OCI-LY1 (cell line): ENCODE measurements around the gene TTL.
A peak's percentile ranks its signal among the peaks of the same experiment; 100 is the strongest.

ENCODE experiments used
- H2AFZ ChIP-seq: fragments of 200-600 bp; sonication (generic), shearing (Covaris generic); 2 replicates; pipeline ENCODE4 v1.6.0; 2014; ENCODE audit warnings: antibody characterized with exemption, mild to moderate bottlenecking, low read length
- H3F3A ChIP-seq: fragments of 200-600 bp; sonication (generic), shearing (Covaris generic); 2 replicates; pipeline ENCODE4 v1.6.0; 2014; ENCODE audit warnings: mild to moderate bottlenecking, antibody characterized with exemption, low read length, moderate library complexity; ENCODE audit not compliant: insufficient read depth
- H3K27ac ChIP-seq: fragments of 200-600 bp; sonication (generic); 2 replicates; pipeline ENCODE4 v1.5.1; 2014; ENCODE audit warnings: low read length, mixed run types, mild to moderate bottlenecking, low read depth; ENCODE audit not compliant: poor library complexity, severe bottlenecking
- H3K27me3 ChIP-seq: fragments of 200-600 bp; sonication (generic); 2 replicates; pipeline ENCODE4 v1.6.0; 2014; ENCODE audit warnings: antibody characterized with exemption, mild to moderate bottlenecking, low read length, moderate library complexity; ENCODE audit not compliant: insufficient read depth
- H3K36me3 ChIP-seq: fragments of 200-600 bp; sonication (generic); 2 replicates; pipeline ENCODE4 v1.6.1; 2014; ENCODE audit warnings: mild to moderate bottlenecking, antibody characterized with exemption, low read length, moderate library complexity, mixed read lengths; ENCODE audit not compliant: insufficient read depth
- H3K4me1 ChIP-seq: fragments of 200-600 bp; sonication (generic); 2 replicates; pipeline ENCODE4 v1.5.1; 2014; ENCODE audit warnings: mild to moderate bottlenecking, low read length, moderate library complexity; ENCODE audit not compliant: insufficient read depth, severe bottlenecking
- H3K4me2 ChIP-seq: fragments of 200-600 bp; sonication (generic), shearing (Covaris generic); 2 replicates; pipeline ENCODE4 v1.6.1; 2014; ENCODE audit warnings: low read length
- H3K4me3 ChIP-seq: fragments of 200-600 bp; sonication (generic); 2 replicates; pipeline ENCODE4 v1.5.1; 2014; ENCODE audit warnings: low read length, low read depth, mild to moderate bottlenecking, mixed read lengths; ENCODE audit not compliant: poor library complexity, severe bottlenecking
- H3K79me2 ChIP-seq: fragments of 200-600 bp; shearing (Covaris generic); 2 replicates; pipeline ENCODE4 v1.6.1; 2016; ENCODE audit warnings: mixed run types, low read length, mixed read lengths; ENCODE audit not compliant: insufficient read depth
- H3K9ac ChIP-seq: fragments of 200-600 bp; sonication (generic), shearing (Covaris generic); 2 replicates; pipeline ENCODE4 v1.6.1; 2014; ENCODE audit warnings: mild to moderate bottlenecking, low read length, mixed read lengths
- H3K9me2 ChIP-seq: fragments of 200-600 bp; sonication (generic), shearing (Covaris generic); 2 replicates; pipeline ENCODE4 v1.6.1; 2014; ENCODE audit warnings: low read depth, mild to moderate bottlenecking, low read length, mixed read lengths
- H3K9me3 ChIP-seq: fragments of 200-600 bp; shearing (Covaris generic); 2 replicates; pipeline ENCODE4 v1.6.1; 2014; ENCODE audit warnings: low read length, mixed read lengths
- H4K20me1 ChIP-seq: fragments of 200-600 bp; sonication (generic), shearing (Covaris generic); 2 replicates; pipeline ENCODE4 v1.6.0; 2016; ENCODE audit warnings: mild to moderate bottlenecking, low read length; ENCODE audit not compliant: insufficient read depth
- EZH2 ChIP-seq: fragments of 200-600 bp; sonication (generic), shearing (Covaris generic); IDR thresholded peaks from 2 replicates; pipeline ENCODE4 v1.8.0; 2017; ENCODE audit warnings: borderline replicate concordance, mixed run types, mild to moderate bottlenecking, antibody characterized with exemption, low read length, moderate library complexity, mixed read lengths
- TF ChIP-seq, protein P1 (sequence below): fragments of 200-600 bp; sonication (generic), shearing (Covaris generic); IDR thresholded peaks from 2 replicates; pipeline ENCODE4 v1.5.1; 2017; ENCODE audit warnings: mild to moderate bottlenecking, antibody characterized with exemption, low read length, moderate library complexity, mixed read lengths

The TTL gene

GRCh38 chr2:112488201-112488600, 6.2 kb downstream of the TTL start:
- H3K79me2 ChIP-seq = peaks cover 17% of the 10 kb centered on the region
- H4K20me1 ChIP-seq = no peaks in the 10 kb centered on the region
- peaks cover 32% of the 10 kb centered on the region for H3K36me3 ChIP-seq

DNA sequence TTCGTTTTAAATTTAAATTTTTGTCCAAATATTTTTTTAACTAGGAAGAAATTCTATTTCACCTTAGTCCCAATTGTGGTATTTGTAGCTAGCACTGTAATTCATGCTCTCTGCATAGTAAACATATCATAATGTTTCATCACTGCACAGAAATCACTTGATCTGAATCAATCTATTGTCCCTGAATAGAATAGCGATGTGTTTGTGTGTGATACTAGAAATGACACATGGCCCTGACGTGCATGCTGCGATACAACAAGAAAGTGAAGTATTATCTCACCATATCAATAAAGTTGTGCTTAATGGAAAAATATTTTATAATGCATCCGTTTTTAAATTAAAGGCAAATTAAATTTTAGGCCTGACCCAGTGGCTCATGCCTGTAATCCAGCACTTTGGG, 10.0 kb downstream of the TTL start:
- no peak overlapping the region for H3K4me2 ChIP-seq
- no peak overlapping the region for H3K9ac ChIP-seq
- H3K4me3 ChIP-seq = no peak overlapping the region
- no peaks in the 10 kb centered on the region for H3F3A ChIP-seq
- peaks cover 38% of the 10 kb centered on the region for H3K36me3 ChIP-seq
- H3K4me1 ChIP-seq = no peaks in the 10 kb centered on the region
- no peaks in the 10 kb centered on the region for H3K27me3 ChIP-seq
- no peaks in the 10 kb centered on the region for H3K9me3 ChIP-seq
- H3K79me2 ChIP-seq = peaks cover 4% of the 10 kb centered on the region; the same call in 1 of the 2 replicates
- no peak overlapping the region for H3K27ac ChIP-seq
- no peak overlapping the region for H2AFZ ChIP-seq
- TF ChIP-seq, protein P1, sequence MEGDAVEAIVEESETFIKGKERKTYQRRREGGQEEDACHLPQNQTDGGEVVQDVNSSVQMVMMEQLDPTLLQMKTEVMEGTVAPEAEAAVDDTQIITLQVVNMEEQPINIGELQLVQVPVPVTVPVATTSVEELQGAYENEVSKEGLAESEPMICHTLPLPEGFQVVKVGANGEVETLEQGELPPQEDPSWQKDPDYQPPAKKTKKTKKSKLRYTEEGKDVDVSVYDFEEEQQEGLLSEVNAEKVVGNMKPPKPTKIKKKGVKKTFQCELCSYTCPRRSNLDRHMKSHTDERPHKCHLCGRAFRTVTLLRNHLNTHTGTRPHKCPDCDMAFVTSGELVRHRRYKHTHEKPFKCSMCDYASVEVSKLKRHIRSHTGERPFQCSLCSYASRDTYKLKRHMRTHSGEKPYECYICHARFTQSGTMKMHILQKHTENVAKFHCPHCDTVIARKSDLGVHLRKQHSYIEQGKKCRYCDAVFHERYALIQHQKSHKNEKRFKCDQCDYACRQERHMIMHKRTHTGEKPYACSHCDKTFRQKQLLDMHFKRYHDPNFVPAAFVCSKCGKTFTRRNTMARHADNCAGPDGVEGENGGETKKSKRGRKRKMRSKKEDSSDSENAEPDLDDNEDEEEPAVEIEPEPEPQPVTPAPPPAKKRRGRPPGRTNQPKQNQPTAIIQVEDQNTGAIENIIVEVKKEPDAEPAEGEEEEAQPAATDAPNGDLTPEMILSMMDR = no peak
- TF ChIP-seq EZH2 = no peak
- H3K9me2 ChIP-seq = no peaks in the 10 kb centered on the region
- H4K20me1 ChIP-seq = no peaks in the 10 kb centered on the region

More at GRCh38 chr2:112488201-112488600, 6.2 kb downstream of the TTL start:
- H3K27me3 ChIP-seq = no peaks in the 10 kb centered on the region
- H3F3A ChIP-seq = no peaks in the 10 kb centered on the region
- no peak overlapping the region for H3K4me3 ChIP-seq
- H3K9me2 ChIP-seq = no peaks in the 10 kb centered on the region
- H3K4me1 ChIP-seq = peaks cover 8% of the 10 kb centered on the region
- no peak for TF ChIP-seq EZH2
- TF ChIP-seq, protein P1 = no peak
- H2AFZ ChIP-seq = no peak overlapping the region
- no peaks in the 10 kb centered on the region for H3K9me3 ChIP-seq
- H3K4me2 ChIP-seq = no peak overlapping the region
- no peak overlapping the region for H3K9ac ChIP-seq
- no peak overlapping the region for H3K27ac ChIP-seq

DNA sequence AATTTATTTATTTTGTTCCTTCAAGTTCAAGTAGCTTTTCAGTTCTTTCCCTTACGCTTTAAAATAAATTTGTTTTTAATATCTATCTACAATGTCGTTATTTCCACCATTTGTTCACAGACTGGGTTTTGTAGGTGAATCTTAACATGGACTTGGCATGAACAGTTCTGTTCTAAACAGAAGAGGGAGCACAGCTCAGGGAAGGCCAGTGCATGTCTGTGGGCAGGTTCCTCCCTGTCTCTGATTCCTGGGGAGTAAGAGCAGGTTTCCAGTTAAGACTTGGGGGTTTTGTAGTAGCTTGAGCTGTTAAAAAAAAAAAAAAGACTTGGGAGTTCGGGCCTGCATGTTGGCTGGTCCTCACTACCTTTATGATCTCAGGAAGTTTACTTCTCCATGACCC, 11.1 kb downstream of the TTL start:
- no peak overlapping the region for H2AFZ ChIP-seq
- no peak overlapping the region for H3K27ac ChIP-seq
- H3F3A ChIP-seq = no peaks in the 10 kb centered on the region
- peaks cover 2% of the 10 kb centered on the region; the same call in 1 of the 2 replicates for H3K79me2 ChIP-seq
- no peak for TF ChIP-seq EZH2
- TF ChIP-seq, protein P1 = 0 out of 2 replicates have a peak, but pooled peaks have one; percentile 8
- no peak overlapping the region for H3K9ac ChIP-seq
- H3K9me3 ChIP-seq = no peaks in the 10 kb centered on the region
- H3K4me2 ChIP-seq = no peak overlapping the region
- H3K4me3 ChIP-seq = no peak overlapping the region
- H3K9me2 ChIP-seq = no peaks in the 10 kb centered on the region
- no peaks in the 10 kb centered on the region for H3K27me3 ChIP-seq
- H4K20me1 ChIP-seq = no peaks in the 10 kb centered on the region
- no peaks in the 10 kb centered on the region for H3K4me1 ChIP-seq
- H3K36me3 ChIP-seq = peaks cover 27% of the 10 kb centered on the region
